ENCODE results near the gene WAC. TPM values are rescaled to one million over a fixed set of nuclear protein-coding genes. Genes with fewer than 3 reads are reported as not detected.

Gene WAC
- total RNA-seq, 4 donors from 2014 or later, result 102 to 191 (median 124) TPM

- no peak for TF ChIP-seq CTCF (IDR thresholded peaks at IDR 0.05; ENCODE audit: low read depth)
Observed at GRCh38 chr10:28586176-28586575, 53.3 kb downstream of the WAC start.

GRCh38 chr10:28587270-28587969 is 54.5 kb downstream of the WAC start:
- TF ChIP-seq CTCF (IDR thresholded peaks at IDR 0.05; ENCODE audit: low read depth), result no peak

GRCh38 chr10:28587970-28588290 is 55.0 kb downstream of the WAC start:
- TF ChIP-seq CTCF (IDR thresholded peaks at IDR 0.05; ENCODE audit: low read depth), result no peak

GRCh38 chr10:28592953-28593352 is 60.0 kb downstream of the WAC start:
- TF ChIP-seq CTCF (IDR thresholded peaks at IDR 0.05; ENCODE audit: low read depth), result no peak

GRCh38 chr10:28593811-28594210 is 60.9 kb downstream of the WAC start:
- TF ChIP-seq CTCF (IDR thresholded peaks at IDR 0.05; ENCODE audit: low read depth), result no peak

GRCh38 chr10:28594406-28594805 is 61.5 kb downstream of the WAC start:
- TF ChIP-seq CTCF (IDR thresholded peaks at IDR 0.05; ENCODE audit: low read depth), result no peak

GRCh38 chr10:28595613-28596012 is 62.7 kb downstream of the WAC start:
- no peak for TF ChIP-seq CTCF (IDR thresholded peaks at IDR 0.05; ENCODE audit: low read depth)
